HG03457 (cell line): ENCODE measurements around the gene CDX1.

ENCODE experiments used
- ATAC-seq: cut with Tn5 transposase; IDR thresholded peaks from one replicate; pipeline ENCODE4 v1.9.1; 2021; ENCODE audit warnings: moderate number of reproducible peaks; ENCODE audit not compliant: unreplicated experiment

Gene CDX1

GRCh38 chr5:150203832-150204589 lies 37.4 kb downstream of the CDX1 start:
- ATAC-seq, result no peak

GRCh38 chr5:150204590-150204960 lies 38.0 kb downstream of the CDX1 start:
- ATAC-seq, result no peak

DNA sequence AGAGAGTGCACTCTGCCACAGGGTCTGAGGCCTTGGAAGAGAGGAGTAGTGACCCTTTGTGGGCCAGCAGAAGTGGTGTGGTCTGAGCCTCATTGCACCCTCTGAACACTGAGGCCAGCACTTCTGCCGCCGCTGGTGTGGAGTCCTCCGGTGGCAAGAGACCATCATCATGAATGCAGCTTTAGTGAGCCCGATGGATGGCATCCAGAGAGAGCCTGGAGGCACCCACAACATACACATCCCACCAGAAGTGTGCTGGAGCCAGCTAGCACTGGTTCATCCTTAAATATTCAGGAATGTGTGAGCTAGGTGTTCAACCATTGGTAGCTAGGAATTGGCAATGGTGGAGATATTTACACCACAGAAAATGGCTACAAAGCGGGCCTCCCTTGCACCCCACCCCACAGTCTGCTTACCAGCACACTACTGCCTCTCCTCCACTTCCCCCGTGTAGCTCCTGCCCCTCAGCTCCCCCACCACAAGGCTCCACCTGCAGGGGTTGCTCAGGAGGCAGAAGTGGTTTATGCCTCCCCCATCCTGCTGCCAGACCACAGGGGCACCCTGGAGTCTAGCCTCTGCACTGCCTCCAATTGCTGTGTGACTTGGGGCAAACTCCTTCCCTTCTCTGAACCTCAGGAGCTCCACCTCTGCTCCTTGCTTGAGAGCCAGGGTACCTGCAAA lies 39.7 kb downstream of the CDX1 start:
- ATAC-seq, result no peak

- no peak for ATAC-seq
These were observed 40.2 kb downstream of the CDX1 start for GRCh38 chr5:150206779-150207115.

GRCh38 chr5:150208187-150209098 lies 41.9 kb downstream of the CDX1 start:
- no peak for ATAC-seq

GRCh38 chr5:150209099-150209635 lies 42.6 kb downstream of the CDX1 start:
- ATAC-seq, result no peak

- no peak for ATAC-seq
These were observed 44.1 kb downstream of the CDX1 start for GRCh38 chr5:150210644-150211043.

- no peak for ATAC-seq
These were observed 44.8 kb downstream of the CDX1 start for GRCh38 chr5:150211156-150212030.

- no peak for ATAC-seq
These were observed 47.0 kb downstream of the CDX1 start for GRCh38 chr5:150213530-150213929.

DNA sequence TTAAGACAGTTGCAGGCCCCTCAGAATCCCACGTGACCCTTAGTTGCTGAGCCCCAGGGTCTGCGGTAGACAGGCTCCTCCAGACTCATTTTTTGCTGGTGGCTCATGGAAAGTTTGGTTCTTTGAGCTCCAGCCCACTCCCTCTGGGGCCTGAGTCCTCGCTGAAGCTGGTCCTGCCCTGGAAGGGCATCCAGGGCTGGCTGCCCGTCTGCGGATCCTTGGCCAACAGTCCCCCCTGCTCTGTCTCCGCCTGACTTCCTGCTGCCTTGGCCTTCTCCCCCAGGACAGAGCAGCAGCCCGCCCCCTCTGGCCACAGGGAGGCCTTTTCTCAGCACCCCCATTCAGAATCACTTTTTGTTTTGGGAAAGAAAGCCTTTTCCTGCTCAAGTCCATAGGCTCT lies 47.7 kb downstream of the CDX1 start:
- no peak for ATAC-seq

- no peak for ATAC-seq
These were observed 49.7 kb downstream of the CDX1 start for GRCh38 chr5:150215979-150216944.

DNA sequence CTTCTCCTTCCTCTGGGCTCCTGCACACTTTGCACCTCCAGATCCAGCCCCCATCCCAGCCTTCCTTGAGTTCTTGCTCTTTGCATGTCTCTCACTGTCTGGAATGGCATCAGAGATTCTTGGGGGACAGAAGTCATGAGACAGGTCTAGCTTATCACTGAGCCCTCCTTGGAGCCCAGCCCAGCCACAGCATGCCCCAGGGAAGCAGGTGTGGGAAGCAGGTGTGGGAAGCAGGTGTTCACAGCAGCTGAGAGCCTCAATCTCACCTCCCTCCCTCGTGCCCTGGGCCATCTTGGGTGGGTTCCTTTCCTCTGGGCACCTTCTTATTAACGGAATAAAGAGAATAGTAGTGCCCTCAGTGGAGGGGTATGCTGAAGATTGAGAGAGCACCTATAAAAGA lies 50.5 kb downstream of the CDX1 start:
- no peak for ATAC-seq

DNA sequence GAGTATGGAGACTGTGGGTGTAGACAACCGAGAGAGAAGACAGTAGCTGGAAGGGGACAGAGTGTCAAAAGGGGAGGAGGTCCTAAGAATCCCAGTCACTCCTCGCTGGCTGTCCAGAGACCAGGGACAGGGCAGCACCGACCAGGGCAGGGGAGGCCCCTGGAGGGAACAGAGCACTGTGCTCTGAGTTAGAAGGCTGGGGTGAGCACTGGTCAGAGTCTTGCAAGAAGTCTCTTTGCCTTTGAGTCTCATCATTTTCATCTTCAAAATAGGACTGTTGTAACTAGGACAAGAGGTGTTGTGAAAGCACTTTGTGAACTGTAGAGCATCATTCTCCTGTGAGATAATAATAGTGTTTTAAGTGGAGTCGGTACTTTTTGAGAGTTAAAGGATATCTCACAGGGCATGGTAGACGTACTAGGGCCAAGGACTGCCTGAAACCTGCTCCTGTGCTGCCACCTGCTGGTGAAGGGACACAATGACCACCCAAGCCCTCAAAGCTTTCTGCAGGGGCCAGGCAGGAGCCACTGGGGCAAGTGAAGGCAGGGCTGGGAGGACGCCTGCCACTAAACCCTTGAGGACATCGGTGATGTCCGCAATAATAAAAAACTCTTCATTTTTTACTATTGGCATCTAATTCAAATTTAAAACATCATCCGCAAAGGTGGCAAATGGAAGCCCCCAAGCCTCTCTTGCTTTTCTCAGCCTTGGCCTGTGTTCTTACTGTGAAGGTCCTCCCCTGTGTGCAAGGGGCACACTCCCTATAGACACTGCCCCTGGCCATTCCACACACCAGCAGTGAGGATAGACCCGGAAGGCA lies 51.5 kb downstream of the CDX1 start:
- ATAC-seq, result no peak

DNA sequence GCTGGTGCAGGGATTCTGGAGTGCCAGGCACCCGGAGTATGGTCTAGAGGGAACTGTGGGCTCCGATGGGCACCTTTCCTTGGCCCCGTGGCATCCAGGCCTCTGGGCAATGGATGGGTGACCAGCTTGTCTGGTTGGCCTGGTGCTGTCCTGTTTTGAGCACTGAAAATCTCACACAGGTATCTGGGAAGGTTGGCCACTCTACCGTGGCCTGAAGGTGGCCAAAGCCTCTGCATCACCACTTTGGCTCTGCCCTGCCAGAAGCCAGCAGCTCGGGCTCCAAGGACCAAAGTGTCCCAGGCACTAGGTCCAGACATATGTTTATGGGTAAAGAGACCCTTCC lies 52.1 kb downstream of the CDX1 start:
- ATAC-seq, result no peak

- no peak for ATAC-seq
These were observed 52.6 kb downstream of the CDX1 start for GRCh38 chr5:150219142-150219541.

- ATAC-seq, result no peak
These were observed 53.3 kb downstream of the CDX1 start for GRCh38 chr5:150219861-150220260.

DNA sequence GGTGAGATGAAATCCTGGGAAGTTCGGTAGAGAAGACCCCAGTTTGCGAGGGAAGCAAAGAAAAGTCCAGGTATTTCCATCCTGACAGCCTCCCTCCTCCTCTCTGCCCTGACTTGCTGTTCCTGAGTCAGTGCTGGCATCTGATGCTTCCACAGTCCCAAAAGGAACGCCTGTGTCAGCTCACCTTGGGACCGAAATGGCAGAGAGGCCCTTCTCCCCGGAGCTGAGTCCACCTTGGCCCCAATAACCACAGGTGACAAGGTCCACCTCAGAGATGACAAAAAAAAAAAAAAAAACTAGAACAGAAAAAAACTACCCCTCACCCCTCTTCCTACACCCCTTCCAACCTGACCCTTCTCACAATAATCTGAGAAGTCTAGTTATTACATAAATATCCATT lies 54.9 kb downstream of the CDX1 start:
- ATAC-seq, result no peak

GRCh38 chr5:150222906-150223305 lies 56.3 kb downstream of the CDX1 start:
- ATAC-seq, result no peak

DNA sequence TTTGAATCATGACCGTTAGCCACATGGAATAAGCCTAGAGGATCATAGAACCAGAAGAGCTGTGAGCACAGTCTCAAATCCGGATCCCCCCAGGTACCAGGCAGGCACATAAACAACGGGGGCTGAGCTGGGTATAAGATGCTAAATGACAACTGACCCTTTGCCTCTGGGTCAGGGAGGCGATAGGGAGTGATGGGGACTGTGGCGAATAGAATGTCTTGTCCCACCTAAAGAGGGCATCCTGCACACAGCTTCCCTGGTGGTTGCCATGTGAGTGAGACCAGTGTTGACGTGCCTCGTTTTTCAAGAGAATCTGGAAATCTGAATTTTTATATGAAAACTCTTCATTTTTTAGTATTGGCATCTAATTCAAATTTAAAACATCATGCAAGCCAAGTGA lies 56.9 kb downstream of the CDX1 start:
- no peak for ATAC-seq
